HEK293 (cell line): ENCODE data around the gene SERPINA12.

Source experiments
- PRDM4 ChIP-seq: fragments of 450-650 bp; formaldehyde crosslinking; IDR thresholded peaks from 2 replicates; pipeline ENCODE4 v1.5.1; 2017; ENCODE audit warnings: missing biosample characterization, missing genetic modification characterization
- SALL2 ChIP-seq: fragments of 450-650 bp; formaldehyde crosslinking; IDR thresholded peaks from 2 replicates; pipeline ENCODE4 v1.5.0; 2017; ENCODE audit warnings: missing biosample characterization, mild to moderate bottlenecking, missing genetic modification characterization, borderline replicate concordance
- ZBTB11 ChIP-seq: fragments of 450-650 bp; formaldehyde crosslinking; conservative IDR thresholded peaks from 2 replicates; pipeline ENCODE4 v1.5.1; 2016; ENCODE audit warnings: low read depth, missing biosample characterization, missing genetic modification characterization
- ZBTB21 ChIP-seq: fragments of 450-650 bp; formaldehyde crosslinking; IDR thresholded peaks from 2 replicates; pipeline ENCODE4 v1.5.1; 2017; ENCODE audit warnings: missing biosample characterization, missing genetic modification characterization
- ZNF274 ChIP-seq, 2 experiments: fragments of 200-500 bp in 1 of 2; fragments of 450-650 bp in 1 of 2; sonication (Bioruptor generic) in 1 of 2; formaldehyde crosslinking in 1 of 2; IDR thresholded peaks; 2 replicates each; pipeline versions ENCODE4 v1.5.1 to v1.6.1; 2014 to 2016; ENCODE audit warnings: borderline replicate concordance in 1 of 2, inconsistent platforms in 1 of 2, low read length in 1 of 2, missing biosample characterization in 1 of 2, missing genetic modification characterization in 1 of 2
- ZNF324 ChIP-seq: fragments of 450-650 bp; formaldehyde crosslinking; IDR thresholded peaks from 2 replicates; pipeline ENCODE4 v1.5.1; 2016; ENCODE audit warnings: missing biosample characterization, missing genetic modification characterization
- ZNF394 ChIP-seq: fragments of 450-650 bp; formaldehyde crosslinking; IDR thresholded peaks from 2 replicates; pipeline ENCODE4 v1.5.1; 2016; ENCODE audit warnings: missing biosample characterization, missing genetic modification characterization, mild to moderate bottlenecking, moderate library complexity, borderline replicate concordance
- ZNF610 ChIP-seq: fragments of 450-650 bp; formaldehyde crosslinking; IDR thresholded peaks from 2 replicates; pipeline ENCODE4 v1.5.1; 2016; ENCODE audit warnings: missing biosample characterization, missing genetic modification characterization, borderline replicate concordance
- TF ChIP-seq, protein P1 (sequence below): fragments of 450-650 bp; formaldehyde crosslinking; IDR thresholded peaks from 2 replicates; pipeline ENCODE4 v1.5.1; 2016; ENCODE audit warnings: missing biosample characterization, missing genetic modification characterization
- TF ChIP-seq, protein P2 (sequence below): fragments of 450-650 bp; formaldehyde crosslinking; IDR thresholded peaks from 2 replicates; pipeline ENCODE4 v1.5.1; 2016; ENCODE audit warnings: missing biosample characterization, missing genetic modification characterization
- TF ChIP-seq, protein P3 (sequence below): fragments of 450-650 bp; formaldehyde crosslinking; IDR thresholded peaks from 2 replicates; pipeline ENCODE4 v1.5.1; 2016; ENCODE audit warnings: missing biosample characterization, missing genetic modification characterization

GRCh38 chr14:94446126-94446525 is 63.1 kb downstream of the SERPINA12 start:
- TF ChIP-seq, protein P1, sequence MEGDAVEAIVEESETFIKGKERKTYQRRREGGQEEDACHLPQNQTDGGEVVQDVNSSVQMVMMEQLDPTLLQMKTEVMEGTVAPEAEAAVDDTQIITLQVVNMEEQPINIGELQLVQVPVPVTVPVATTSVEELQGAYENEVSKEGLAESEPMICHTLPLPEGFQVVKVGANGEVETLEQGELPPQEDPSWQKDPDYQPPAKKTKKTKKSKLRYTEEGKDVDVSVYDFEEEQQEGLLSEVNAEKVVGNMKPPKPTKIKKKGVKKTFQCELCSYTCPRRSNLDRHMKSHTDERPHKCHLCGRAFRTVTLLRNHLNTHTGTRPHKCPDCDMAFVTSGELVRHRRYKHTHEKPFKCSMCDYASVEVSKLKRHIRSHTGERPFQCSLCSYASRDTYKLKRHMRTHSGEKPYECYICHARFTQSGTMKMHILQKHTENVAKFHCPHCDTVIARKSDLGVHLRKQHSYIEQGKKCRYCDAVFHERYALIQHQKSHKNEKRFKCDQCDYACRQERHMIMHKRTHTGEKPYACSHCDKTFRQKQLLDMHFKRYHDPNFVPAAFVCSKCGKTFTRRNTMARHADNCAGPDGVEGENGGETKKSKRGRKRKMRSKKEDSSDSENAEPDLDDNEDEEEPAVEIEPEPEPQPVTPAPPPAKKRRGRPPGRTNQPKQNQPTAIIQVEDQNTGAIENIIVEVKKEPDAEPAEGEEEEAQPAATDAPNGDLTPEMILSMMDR: no peak
- TF ChIP-seq, protein P2, sequence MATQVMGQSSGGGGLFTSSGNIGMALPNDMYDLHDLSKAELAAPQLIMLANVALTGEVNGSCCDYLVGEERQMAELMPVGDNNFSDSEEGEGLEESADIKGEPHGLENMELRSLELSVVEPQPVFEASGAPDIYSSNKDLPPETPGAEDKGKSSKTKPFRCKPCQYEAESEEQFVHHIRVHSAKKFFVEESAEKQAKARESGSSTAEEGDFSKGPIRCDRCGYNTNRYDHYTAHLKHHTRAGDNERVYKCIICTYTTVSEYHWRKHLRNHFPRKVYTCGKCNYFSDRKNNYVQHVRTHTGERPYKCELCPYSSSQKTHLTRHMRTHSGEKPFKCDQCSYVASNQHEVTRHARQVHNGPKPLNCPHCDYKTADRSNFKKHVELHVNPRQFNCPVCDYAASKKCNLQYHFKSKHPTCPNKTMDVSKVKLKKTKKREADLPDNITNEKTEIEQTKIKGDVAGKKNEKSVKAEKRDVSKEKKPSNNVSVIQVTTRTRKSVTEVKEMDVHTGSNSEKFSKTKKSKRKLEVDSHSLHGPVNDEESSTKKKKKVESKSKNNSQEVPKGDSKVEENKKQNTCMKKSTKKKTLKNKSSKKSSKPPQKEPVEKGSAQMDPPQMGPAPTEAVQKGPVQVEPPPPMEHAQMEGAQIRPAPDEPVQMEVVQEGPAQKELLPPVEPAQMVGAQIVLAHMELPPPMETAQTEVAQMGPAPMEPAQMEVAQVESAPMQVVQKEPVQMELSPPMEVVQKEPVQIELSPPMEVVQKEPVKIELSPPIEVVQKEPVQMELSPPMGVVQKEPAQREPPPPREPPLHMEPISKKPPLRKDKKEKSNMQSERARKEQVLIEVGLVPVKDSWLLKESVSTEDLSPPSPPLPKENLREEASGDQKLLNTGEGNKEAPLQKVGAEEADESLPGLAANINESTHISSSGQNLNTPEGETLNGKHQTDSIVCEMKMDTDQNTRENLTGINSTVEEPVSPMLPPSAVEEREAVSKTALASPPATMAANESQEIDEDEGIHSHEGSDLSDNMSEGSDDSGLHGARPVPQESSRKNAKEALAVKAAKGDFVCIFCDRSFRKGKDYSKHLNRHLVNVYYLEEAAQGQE (tag by site-specific recombination): no peak
- TF ChIP-seq ZNF394 (tag by site-specific recombination): no peak
- no peak for TF ChIP-seq SALL2 (tag by site-specific recombination)
- TF ChIP-seq ZNF274 (IDR thresholded peaks at IDR 0.05; ENCODE audit: low read length): no peak
- no peak for TF ChIP-seq ZNF274 (tag by site-specific recombination; IDR thresholded peaks at IDR 0.05; ENCODE audit: borderline replicate concordance)
- no peak for TF ChIP-seq ZBTB21 (tag by site-specific recombination)
- TF ChIP-seq PRDM4 (tag by site-specific recombination): no peak
- TF ChIP-seq, protein P3, sequence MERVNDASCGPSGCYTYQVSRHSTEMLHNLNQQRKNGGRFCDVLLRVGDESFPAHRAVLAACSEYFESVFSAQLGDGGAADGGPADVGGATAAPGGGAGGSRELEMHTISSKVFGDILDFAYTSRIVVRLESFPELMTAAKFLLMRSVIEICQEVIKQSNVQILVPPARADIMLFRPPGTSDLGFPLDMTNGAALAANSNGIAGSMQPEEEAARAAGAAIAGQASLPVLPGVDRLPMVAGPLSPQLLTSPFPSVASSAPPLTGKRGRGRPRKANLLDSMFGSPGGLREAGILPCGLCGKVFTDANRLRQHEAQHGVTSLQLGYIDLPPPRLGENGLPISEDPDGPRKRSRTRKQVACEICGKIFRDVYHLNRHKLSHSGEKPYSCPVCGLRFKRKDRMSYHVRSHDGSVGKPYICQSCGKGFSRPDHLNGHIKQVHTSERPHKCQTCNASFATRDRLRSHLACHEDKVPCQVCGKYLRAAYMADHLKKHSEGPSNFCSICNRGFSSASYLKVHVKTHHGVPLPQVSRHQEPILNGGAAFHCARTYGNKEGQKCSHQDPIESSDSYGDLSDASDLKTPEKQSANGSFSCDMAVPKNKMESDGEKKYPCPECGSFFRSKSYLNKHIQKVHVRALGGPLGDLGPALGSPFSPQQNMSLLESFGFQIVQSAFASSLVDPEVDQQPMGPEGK (tag by site-specific recombination): no peak
- TF ChIP-seq ZBTB11 (tag by site-specific recombination): no peak
- TF ChIP-seq ZNF324 (tag by site-specific recombination): no peak
- no peak for TF ChIP-seq ZNF610 (tag by site-specific recombination)
